Measurements from ENCODE around the gene VWA5B1. TPM values are rescaled to one million over a fixed set of nuclear protein-coding genes. Genes with fewer than 3 reads are reported as not detected.
A peak's percentile ranks its signal among the peaks of the same experiment; 100 is the strongest.
"Not testable (repeated sequence)": the region's sequence is repeated elsewhere in the genome, so short reads cannot be mapped to it uniquely, and the experiment has no call there.

VWA5B1 gene
- total RNA-seq, 2 donors from 2014 or later: 0.22 to 0.43 TPM

- H3K4me3 ChIP-seq: no peak overlapping the region
- peaks cover 0 to 5% of the 10 kb centered on the region in 2 donors for H3K4me1 ChIP-seq
- no peaks in the 10 kb centered on the region for H3K27me3 ChIP-seq
- H3K27ac ChIP-seq: no peak overlapping the region
- no peak for DNase-seq (ENCODE audit: low spot score)
- TF ChIP-seq CTCF (IDR thresholded peaks at IDR 0.05): no peak
- H3K36me3 ChIP-seq: no peaks in the 10 kb centered on the region
- H3K9me3 ChIP-seq: no peaks in the 10 kb centered on the region
These were observed 6.6 kb upstream of the VWA5B1 start for GRCh38 chr1:20284046-20284445.

DNA sequence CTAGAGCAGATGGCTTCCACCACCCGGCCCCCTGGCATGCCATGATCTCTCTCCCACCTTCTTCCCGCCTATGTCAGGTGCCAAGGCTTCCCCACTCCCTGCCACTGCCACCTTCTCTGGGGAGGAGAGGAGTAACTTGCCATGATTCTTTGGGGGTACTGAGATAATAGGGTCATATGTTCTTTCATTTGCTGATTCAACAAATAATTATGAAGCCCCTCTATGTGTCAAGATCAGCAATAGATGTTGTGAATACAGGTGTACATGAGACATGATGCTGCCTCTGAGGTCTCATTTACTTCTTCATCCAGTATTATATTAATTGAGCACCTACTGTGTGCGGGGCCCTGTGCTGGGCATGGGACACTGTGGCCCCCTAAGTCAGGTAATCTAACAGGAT, 6.0 kb upstream of the VWA5B1 start:
- Histone ChIP-seq H3K27ac (no peak overlapping the region), H3K4me3 (no peak overlapping the region), H3K27me3 (no peaks in the 10 kb centered on the region), H3K4me1 (peaks cover 0 to 5% of the 10 kb centered on the region in 2 donors), H3K36me3 (no peaks in the 10 kb centered on the region), H3K9me3 (no peaks in the 10 kb centered on the region)
- no peak for DNase-seq (ENCODE audit: low spot score)
- TF ChIP-seq CTCF (IDR thresholded peaks at IDR 0.05): no peak

DNA sequence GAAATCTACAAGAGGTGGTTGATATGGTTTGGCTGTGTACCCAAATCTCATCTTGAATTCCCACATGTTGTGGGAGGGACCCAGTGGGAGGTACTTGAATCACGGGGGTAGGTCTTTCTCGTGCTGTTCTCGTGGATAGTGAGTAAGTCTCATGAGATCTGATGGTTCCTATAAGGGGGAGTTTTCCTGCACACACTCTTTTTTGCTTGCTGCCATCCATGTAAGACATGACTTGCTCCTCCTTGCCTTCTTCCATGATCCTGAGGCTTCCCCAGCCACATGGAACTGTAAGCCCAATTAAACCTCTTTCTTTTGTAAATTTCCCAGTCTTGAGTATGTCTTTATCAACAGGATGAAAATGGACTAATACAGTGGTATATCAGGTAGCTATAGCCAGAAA, 5.2 kb upstream of the VWA5B1 start:
- Histone ChIP-seq H3K27me3 (no peaks in the 10 kb centered on the region), H3K4me3 (no peak overlapping the region), H3K9me3 (no peaks in the 10 kb centered on the region), H3K4me1 (peaks cover 0 to 5% of the 10 kb centered on the region in 2 donors), H3K36me3 (no peaks in the 10 kb centered on the region), H3K27ac (no peak overlapping the region)
- DNase-seq (ENCODE audit: low spot score): no peak
- no peak for TF ChIP-seq CTCF (IDR thresholded peaks at IDR 0.05)

- H3K4me1 ChIP-seq; DNase-seq (ENCODE audit: low spot score); H3K27ac ChIP-seq; H3K36me3 ChIP-seq; H3K9me3 ChIP-seq; H3K27me3 ChIP-seq; H3K4me3 ChIP-seq: not testable (repeated sequence)
These were observed 3.0 kb upstream of the VWA5B1 start for GRCh38 chr1:20287696-20288095.

DNA sequence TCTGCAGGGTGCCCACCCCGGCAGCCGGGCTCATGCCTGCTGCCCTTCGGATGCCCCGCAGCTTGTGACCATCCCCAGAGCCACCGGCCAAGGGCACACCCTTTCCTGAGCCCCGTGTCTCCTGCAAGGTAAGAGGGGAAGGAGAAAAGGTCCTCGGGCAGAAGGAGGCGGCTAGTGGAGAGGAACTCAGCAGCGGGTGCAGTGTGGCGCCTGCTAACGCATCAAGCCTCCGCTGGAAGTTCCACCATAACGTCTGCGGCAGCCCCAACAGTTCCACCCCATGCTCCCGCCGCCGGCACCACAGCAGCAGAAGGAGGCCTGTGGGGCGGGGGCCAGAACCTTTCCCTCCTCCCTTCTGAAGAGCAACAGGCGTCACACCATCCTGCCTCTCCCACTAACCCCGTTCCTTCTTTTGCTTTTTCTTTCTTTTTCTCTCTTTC, 990 bp downstream of the VWA5B1 start:
- Histone ChIP-seq H3K4me1 (peaks cover 0 to 4% of the 10 kb centered on the region in 2 donors), H3K27ac (no peak overlapping the region), H3K4me3 (peak overlapping the region in 1 of 2 donors; percentile 17), H3K27me3 (peaks cover 0 to 3% of the 10 kb centered on the region in 2 donors), H3K36me3 (no peaks in the 10 kb centered on the region), H3K9me3 (no peaks in the 10 kb centered on the region)
- DNase-seq (ENCODE audit: low spot score): no peak
- no peak for TF ChIP-seq CTCF (IDR thresholded peaks at IDR 0.05)

DNA sequence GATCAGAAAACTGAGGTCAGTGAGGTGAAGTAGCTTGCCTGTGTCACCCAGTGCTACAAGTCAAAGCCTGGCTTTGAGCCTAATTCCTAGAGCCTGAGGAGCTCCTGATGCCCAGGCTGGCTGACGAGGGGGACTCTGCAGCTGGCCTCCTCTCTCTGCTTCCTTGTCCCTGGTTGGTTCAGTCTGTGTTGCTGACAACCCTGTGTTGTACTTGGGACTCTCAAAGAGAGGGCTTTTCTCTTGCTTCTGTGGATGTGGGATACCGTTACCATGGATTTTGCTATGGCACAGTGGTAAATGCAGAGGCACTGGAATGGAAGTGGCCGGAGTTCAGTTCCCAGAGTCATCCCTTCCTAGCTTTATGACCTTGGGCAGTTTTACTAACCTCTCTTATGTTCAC, 8.0 kb downstream of the VWA5B1 start:
- Histone ChIP-seq H3K27ac (no peak overlapping the region), H3K4me3 (no peak overlapping the region), H3K9me3 (no peaks in the 10 kb centered on the region), H3K36me3 (no peaks in the 10 kb centered on the region), H3K27me3 (no peaks in the 10 kb centered on the region), H3K4me1 (peaks cover 0 to 20% of the 10 kb centered on the region in 2 donors)
- no peak for TF ChIP-seq CTCF (IDR thresholded peaks at IDR 0.05)
- no peak for DNase-seq (ENCODE audit: low spot score)
